Lower lobe of right lung (tissue), 2 donors: Measurements from ENCODE around the gene SLC24A3. TPM values are rescaled to one million over a fixed set of nuclear protein-coding genes. Genes with fewer than 3 reads are reported as not detected.
A peak's percentile ranks its signal among the peaks of the same experiment; 100 is the strongest.

Experiments
- ATAC-seq, 2 donors: fragments of 200-7000 bp; cut with Tn5 transposase; one replicate each; pipeline ENCODE4 v1.9.1; 2020 to 2022; ENCODE audit warnings: mild to moderate bottlenecking in 2 of 2, moderate library complexity in 2 of 2
- DNase-seq: peaks from one replicate; pipeline ENCODE4 v3.0.0-alpha.2; 2020
- H3K27ac ChIP-seq: fragments of 200-600 bp; one replicate; pipeline ENCODE4 v1.8.0; 2022
- H3K27me3 ChIP-seq: fragments of 200-600 bp; one replicate; pipeline ENCODE4 v1.8.0; 2022; ENCODE audit warnings: low read depth
- H3K36me3 ChIP-seq: fragments of 200-600 bp; one replicate; pipeline ENCODE4 v1.8.0; 2022; ENCODE audit warnings: mild to moderate bottlenecking
- H3K4me1 ChIP-seq: fragments of 200-600 bp; one replicate; pipeline ENCODE4 v1.8.0; 2022
- H3K4me3 ChIP-seq: fragments of 200-600 bp; one replicate; pipeline ENCODE4 v1.8.0; 2022; ENCODE audit warnings: mild to moderate bottlenecking
- H3K9me3 ChIP-seq: fragments of 200-600 bp; one replicate; pipeline ENCODE4 v1.8.0; 2022
- intact Hi-C: fragments of 100-400 bp; cut with DNase I; formaldehyde crosslinking; loops from one replicate; pipeline ENCODE4 v1.11.0; 2022
- total RNA-seq: library from RNA; stranded (reverse); fragmentation: NEBNext Ultra II Directional; extraction: Animal tissue kit (Norgen Biotek cat#: 25700); gene quantifications from one replicate; pipeline ENCODE4 v1.2.1, GENCODE V29; 2021
- TF ChIP-seq, protein P1 (sequence below): fragments of 200-600 bp; IDR thresholded peaks from one replicate; pipeline ENCODE4 v1.8.0; 2022; ENCODE audit warnings: antibody characterized with exemption, mild to moderate bottlenecking
- donor health status: DM: no; HTN: yes; CAD: no; lungs with severe emphysema.

The SLC24A3 gene
- total RNA-seq, 1 donor from 2014 or later: 7.9 TPM

DNA sequence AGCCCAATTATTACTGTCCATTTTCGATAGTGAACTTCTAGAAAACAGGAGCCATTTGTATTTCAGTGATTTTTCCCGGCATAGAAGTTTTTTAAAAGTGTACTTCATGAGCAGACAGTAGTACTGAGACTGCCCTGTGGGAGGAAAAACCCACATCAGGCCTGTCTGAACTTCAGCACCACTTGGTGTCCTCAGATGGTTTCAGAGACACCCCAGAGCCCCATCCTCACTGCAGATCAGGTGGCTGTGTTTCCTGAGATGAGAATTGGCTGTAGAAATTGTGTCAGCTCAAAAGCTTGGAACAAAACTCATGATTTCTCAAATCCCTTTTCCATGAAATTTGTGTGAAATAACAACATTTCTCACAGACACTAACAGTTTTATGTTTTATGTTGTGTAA, 435.6 kb downstream of the SLC24A3 start:
- Histone ChIP-seq H3K9me3 (no peaks in the 10 kb centered on the region), H3K27me3 (no peaks in the 10 kb centered on the region), H3K36me3 (no peaks in the 10 kb centered on the region), H3K4me3 (no peak overlapping the region), H3K4me1 (no peaks in the 10 kb centered on the region), H3K27ac (no peak overlapping the region)
- intact Hi-C loops: no loop called here
- TF ChIP-seq, protein P1, sequence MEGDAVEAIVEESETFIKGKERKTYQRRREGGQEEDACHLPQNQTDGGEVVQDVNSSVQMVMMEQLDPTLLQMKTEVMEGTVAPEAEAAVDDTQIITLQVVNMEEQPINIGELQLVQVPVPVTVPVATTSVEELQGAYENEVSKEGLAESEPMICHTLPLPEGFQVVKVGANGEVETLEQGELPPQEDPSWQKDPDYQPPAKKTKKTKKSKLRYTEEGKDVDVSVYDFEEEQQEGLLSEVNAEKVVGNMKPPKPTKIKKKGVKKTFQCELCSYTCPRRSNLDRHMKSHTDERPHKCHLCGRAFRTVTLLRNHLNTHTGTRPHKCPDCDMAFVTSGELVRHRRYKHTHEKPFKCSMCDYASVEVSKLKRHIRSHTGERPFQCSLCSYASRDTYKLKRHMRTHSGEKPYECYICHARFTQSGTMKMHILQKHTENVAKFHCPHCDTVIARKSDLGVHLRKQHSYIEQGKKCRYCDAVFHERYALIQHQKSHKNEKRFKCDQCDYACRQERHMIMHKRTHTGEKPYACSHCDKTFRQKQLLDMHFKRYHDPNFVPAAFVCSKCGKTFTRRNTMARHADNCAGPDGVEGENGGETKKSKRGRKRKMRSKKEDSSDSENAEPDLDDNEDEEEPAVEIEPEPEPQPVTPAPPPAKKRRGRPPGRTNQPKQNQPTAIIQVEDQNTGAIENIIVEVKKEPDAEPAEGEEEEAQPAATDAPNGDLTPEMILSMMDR: no peak
- ATAC-seq (no peak), DNase-seq (no peak)

DNA sequence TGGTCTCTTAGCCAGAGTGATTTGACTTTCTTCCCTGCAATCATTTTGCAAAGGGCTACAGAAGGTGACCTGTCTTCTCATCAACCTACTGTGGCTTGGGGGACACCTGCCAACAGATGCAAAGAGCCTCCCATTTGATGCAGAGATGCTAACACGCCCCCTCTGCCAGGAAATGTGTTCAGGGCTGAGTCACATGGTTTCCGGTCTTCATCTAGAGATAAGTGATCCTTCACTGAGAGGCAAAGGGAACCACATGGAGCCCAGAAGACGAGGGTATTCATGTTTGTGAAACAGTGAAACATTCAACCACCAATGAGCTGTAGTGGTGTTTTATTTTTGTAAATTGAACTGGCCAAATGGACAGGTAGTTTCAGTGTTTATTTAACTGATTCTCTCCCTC, 436.6 kb downstream of the SLC24A3 start:
- H3K4me3 ChIP-seq: no peak overlapping the region
- no peaks in the 10 kb centered on the region for H3K27me3 ChIP-seq
- no peak for DNase-seq

GRCh38 chr20:19652591-19653026, 440.2 kb downstream of the SLC24A3 start:
- no peak for DNase-seq
- no peak for ATAC-seq
- intact Hi-C loops: no loop called here

More for the DNA sequence above, 436.6 kb downstream of the SLC24A3 start:
- Histone ChIP-seq H3K36me3 (no peaks in the 10 kb centered on the region), H3K27ac (no peak overlapping the region), H3K4me1 (no peaks in the 10 kb centered on the region), H3K9me3 (no peaks in the 10 kb centered on the region)
- TF ChIP-seq, protein P1: no peak
- ATAC-seq: no peak
- intact Hi-C loops: no loop called here

DNA sequence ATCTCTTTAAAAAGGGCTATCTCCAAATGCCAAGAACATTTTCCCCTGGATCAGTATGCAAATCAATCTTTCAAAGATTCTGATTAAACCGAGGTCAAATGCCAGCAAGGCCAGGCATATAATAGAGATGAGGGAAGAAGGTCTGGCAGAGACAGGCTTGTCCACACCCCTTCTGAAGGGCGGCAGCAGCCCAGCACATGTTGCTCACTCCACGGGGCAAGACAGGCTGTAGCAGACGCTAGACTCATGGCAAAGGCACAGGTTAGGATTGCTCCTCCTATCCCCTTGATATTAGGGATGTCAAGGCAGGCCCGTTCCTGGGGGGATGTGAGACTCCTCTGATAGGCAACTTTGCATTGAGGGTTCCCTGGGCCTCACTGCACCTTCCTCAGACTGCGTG, 440.9 kb downstream of the SLC24A3 start:
- Histone ChIP-seq H3K9me3 (no peaks in the 10 kb centered on the region), H3K4me1 (no peaks in the 10 kb centered on the region), H3K4me3 (no peak overlapping the region), H3K27me3 (no peaks in the 10 kb centered on the region), H3K27ac (no peak overlapping the region), H3K36me3 (no peaks in the 10 kb centered on the region)
- intact Hi-C loops: no loop called here
- TF ChIP-seq, protein P1: no peak
- no peak for ATAC-seq
- no peak for DNase-seq

More at GRCh38 chr20:19652591-19653026, 440.2 kb downstream of the SLC24A3 start:
- no peak overlapping the region for H3K27ac ChIP-seq
- no peak overlapping the region for H3K4me3 ChIP-seq
- H3K9me3 ChIP-seq: no peaks in the 10 kb centered on the region
- H3K27me3 ChIP-seq: no peaks in the 10 kb centered on the region
- TF ChIP-seq, protein P1: no peak
- no peaks in the 10 kb centered on the region for H3K36me3 ChIP-seq
- no peaks in the 10 kb centered on the region for H3K4me1 ChIP-seq

DNA sequence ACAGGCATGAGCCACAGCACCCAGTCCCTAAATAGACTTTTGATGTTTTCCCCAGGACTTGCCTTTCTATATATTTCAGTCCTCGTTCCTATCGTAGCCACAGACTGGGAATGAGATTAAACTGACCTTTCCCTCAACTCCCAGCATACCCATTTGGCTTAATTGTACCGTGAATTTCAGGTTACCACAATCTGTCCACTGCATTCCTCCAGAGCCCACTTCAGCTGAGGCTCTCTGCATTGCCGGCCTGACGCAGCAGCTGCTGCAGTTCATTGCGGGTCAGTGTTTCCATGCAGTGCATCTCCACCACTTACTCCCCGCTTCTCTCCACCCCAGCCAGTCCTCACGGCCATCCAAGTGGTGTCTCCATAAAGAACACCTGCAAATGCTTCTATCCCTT, 442.5 kb downstream of the SLC24A3 start:
- Histone ChIP-seq H3K9me3 (no peaks in the 10 kb centered on the region), H3K36me3 (no peaks in the 10 kb centered on the region), H3K4me1 (no peaks in the 10 kb centered on the region), H3K27me3 (no peaks in the 10 kb centered on the region), H3K27ac (no peak overlapping the region), H3K4me3 (no peak overlapping the region)
- TF ChIP-seq, protein P1: no peak
- ATAC-seq (no peak), DNase-seq (no peak)
- intact Hi-C loops: no loop called here

DNA sequence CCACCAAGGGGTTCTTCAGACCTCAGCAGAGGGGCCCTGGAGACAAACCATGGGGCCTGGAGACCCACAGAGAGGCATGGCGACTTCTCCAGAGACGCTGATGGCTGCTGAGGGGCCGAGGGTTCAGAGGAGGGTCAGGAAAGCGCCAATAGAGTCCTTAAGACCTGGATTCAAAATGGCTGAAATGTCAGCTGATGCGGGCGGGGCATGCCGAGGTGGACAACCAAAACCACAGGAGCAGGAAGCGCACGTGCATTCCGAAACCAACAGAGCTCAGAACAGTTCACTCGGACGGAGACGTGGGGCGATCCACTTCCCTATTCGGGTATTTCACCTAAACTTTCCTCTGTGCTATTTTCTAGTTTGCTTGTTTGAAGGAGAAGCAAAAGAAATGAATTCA, 445.7 kb downstream of the SLC24A3 start:
- TF ChIP-seq, protein P1: no peak
- DNase-seq (peak; percentile 60), ATAC-seq (no peak)
- intact Hi-C loops: no loop called here
- H3K4me1 ChIP-seq: no peaks in the 10 kb centered on the region
- no peak overlapping the region for H3K4me3 ChIP-seq
- H3K36me3 ChIP-seq: no peaks in the 10 kb centered on the region
- no peaks in the 10 kb centered on the region for H3K27me3 ChIP-seq
- H3K9me3 ChIP-seq: no peaks in the 10 kb centered on the region
- H3K27ac ChIP-seq: no peak overlapping the region
